HG03108 (cell line): Measurements from ENCODE around the gene PON3.
"Not testable (repeated sequence)": the region's sequence is repeated elsewhere in the genome, so short reads cannot be mapped to it uniquely, and the experiment has no call there.

ENCODE experiments used
- ATAC-seq: cut with Tn5 transposase; IDR thresholded peaks from one replicate; pipeline ENCODE4 v1.9.1; 2021; ENCODE audit warnings: moderate library complexity; ENCODE audit not compliant: unreplicated experiment

PON3 gene

GRCh38 chr7:95412075-95412474 lies 15.9 kb upstream of the PON3 start:
- no peak for ATAC-seq

GRCh38 chr7:95411666-95412065 lies 15.5 kb upstream of the PON3 start:
- no peak for ATAC-seq

- no peak for ATAC-seq
These were observed 14.9 kb upstream of the PON3 start for GRCh38 chr7:95411036-95411435.

DNA sequence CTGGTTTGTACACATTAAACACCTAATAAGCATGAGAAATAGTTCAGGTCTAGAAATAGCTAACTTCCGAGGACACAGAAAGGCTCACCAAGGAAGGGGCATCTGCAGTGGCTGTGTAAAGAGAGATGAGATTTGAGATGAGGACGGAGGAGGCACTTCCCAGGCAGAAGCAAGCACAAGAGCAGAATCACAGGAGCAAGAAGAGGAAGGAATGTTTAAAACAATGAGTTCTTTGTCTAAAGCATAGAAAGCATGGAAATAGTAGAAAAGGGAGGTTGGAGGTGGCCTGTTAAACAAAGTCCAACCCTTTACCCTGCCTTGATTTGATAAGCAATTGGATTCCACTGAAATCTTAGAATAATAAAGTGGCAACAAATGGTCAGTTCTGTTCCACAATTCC lies 11.6 kb upstream of the PON3 start:
- ATAC-seq, result no peak

GRCh38 chr7:95405800-95406199 lies 9.6 kb upstream of the PON3 start:
- ATAC-seq, result no peak

DNA sequence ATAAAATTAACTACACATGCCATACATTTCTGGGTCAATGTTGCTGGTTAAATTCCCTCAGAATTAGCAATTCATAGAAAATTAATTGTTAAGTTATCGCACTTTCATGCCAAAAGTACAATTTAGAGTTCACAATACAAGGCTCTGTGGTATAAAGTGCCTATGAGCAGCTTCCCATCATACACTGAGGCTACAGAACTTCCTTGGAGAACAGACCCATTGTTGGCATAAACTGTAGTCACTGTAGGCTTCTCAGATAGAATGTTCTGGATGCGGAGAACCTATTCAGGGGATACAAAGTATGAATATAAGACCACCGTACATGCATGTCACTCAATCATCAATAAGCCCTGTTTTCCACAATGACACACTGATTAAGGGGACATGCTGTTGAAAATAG lies 9.0 kb upstream of the PON3 start:
- no peak for ATAC-seq

DNA sequence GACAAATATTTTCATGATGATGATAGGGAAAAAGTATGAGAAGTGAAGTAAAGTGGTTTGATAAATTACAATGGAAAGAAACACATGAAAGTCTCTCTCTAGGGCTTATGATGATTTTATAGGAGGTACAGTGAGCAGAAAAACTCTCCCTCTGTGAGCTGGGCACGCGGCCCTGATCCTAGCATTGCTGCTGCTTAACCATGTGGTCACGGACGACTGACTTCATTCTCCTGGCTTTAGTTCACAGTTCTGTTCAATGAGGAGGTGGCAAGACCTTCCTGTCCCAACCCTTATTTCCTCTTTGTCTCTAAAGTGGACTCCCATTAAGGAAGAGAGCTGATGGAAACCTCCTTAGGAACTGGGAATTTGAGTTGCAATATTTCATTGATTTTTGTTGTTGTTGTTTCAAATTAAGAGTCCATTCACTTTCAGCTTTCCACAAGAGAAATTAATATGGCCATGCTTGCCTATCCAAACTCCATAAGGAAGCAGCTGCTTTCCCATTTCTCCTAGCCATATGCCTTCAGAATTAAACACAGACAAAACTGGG lies 8.2 kb upstream of the PON3 start:
- no peak for ATAC-seq

GRCh38 chr7:95398155-95398940 lies 2.2 kb upstream of the PON3 start:
- ATAC-seq, result no peak

DNA sequence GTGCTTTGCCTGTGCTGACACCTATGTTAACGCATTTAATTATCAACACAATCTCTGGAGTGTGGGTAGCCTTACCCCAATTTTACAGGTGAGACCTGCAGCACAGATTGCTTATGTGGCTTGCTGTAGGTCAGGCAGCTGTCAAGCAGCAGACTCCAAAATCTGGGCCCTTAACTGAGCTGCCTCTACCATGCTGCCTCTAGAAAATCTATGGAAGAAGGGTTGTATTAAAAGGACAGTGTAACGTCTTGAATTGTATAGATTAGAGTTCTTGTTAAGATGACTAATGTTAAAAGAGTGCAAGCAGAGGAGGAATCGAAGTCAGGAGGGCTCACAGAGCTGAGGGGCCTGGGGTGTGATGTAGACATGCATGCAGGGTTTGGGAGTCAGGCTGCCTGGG lies 1.2 kb upstream of the PON3 start:
- ATAC-seq, result no peak

DNA sequence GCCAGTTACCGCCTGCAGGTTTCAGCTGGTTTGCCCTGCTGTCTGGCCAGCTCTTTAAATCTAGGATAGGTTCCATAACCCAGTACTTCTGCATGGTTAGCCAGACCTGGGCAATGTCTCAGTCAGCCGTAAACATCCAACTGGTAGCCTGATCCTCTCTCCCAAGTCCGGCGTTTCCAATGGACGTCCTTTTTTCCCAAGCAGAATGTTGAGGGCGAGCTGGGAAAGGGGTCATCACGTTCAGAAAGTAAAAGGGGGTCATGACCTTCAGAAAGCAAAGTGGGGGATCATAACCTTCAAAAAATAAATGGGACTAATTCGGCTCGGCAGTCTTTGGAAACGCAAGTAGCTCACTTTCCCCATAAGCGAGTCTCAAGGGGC lies 430 bp downstream of the PON3 start:
- no peak for ATAC-seq

- no peak for ATAC-seq
These were observed 1.8 kb downstream of the PON3 start for GRCh38 chr7:95394370-95394769.

- no peak for ATAC-seq
These were observed 4.4 kb downstream of the PON3 start for GRCh38 chr7:95391761-95392160.

DNA sequence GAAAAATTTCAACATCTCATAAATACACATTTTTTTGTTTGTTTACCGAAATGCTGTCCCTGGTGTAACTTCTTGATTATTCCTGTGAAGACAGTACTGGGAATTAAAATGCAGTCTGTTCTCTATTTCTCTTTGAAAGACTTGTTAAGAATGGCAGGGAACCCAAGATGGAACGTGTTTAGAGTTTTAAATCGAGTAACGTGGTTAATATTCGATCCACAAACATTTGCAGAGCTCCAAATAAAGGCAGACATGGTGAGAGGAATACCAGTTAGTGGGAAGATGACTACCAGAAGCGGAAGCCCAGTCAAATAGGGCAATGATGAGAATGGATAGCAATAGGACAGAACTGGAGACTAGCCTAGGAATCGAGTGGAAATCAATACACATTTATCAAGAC lies 6.7 kb downstream of the PON3 start:
- no peak for ATAC-seq

DNA sequence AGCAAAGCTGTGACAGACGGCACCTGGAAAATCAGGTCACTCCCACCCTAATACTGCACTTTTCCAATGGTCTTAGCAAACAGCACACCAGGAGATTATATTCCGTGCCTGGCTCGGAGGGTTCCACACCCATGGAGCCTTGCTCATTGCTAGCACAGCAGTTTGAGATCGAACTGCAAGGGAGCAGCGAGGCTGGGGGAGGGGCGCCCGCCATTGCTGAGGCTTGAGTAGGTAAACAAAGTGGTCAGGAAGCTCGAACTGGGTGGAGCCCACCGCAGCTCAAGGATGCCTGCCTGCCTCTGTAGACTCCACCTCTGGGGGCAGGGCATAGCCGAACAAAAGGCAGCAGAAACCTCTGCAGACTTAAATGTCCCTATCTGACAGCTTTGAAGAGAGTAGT lies 16.7 kb downstream of the PON3 start:
- not testable (repeated sequence) for ATAC-seq

DNA sequence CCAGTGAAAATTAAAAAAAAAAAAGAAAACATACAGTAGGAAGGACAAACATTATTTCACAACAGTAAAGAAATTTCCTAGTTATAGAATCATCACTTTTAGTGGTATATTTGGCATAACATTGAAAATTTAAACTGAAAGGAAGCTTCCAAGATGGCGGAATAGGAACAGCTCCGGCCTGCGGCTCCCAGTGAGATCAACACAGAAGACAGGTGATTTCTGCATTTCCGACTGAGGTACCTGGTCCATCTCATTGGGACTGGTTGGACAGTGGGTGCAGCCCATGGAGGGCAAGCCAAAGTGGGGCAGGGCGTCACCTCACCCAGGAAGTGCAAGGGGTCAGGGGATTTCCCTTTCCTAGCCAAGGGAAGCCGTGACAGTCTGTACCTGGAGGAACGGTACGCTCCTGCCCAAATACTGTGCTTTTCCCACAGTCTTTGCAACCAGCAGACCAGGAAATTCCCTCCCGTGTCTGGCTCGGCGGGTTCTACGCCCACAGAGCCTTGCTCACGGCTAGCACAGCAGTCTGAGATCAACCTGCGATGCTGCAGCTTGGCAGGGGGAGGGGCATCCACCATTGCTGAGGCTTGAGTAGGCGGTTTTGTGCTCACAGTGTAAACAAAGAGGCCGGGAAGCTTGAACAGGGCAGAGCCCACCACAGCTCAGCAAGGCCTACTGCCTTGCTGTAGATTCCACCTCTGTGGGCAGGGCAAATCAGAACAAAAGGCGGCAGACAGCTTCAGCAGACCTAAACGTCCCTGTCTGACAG lies 19.4 kb downstream of the PON3 start:
- no peak for ATAC-seq

GRCh38 chr7:95375591-95376257 lies 20.5 kb downstream of the PON3 start:
- no peak for ATAC-seq

GRCh38 chr7:95373323-95373722 lies 22.9 kb downstream of the PON3 start:
- no peak for ATAC-seq

GRCh38 chr7:95368235-95368634 lies 27.9 kb downstream of the PON3 start:
- no peak for ATAC-seq

- no peak for ATAC-seq
These were observed 28.6 kb downstream of the PON3 start for GRCh38 chr7:95367606-95368005.

DNA sequence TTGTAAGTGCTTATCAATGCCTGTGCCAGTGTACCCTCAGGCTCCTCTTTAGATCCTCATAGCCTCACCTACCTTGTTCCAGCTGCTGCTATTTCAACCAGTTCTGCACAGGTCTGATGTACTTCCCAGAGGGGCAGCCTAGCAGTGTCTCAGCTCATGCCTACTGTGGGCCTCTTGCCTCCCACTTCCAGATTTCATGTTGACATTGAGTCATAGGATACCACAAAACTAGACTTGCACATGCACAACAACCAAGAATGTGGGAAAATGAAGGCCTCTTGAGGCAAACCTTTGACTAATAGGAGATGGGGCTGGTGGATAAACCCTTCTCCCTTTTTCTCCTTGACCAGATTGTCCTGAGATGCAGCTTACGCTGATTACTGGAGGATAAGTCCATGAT lies 31.0 kb downstream of the PON3 start:
- no peak for ATAC-seq

GRCh38 chr7:95357623-95358022 lies 38.6 kb downstream of the PON3 start:
- ATAC-seq, result no peak
